CD4-positive, alpha-beta T cell treated with Interferon gamma for 1 hour (primary cell): ENCODE measurements around the gene TUBG2.
A peak's percentile ranks its signal among the peaks of the same experiment; 100 is the strongest.

ENCODE experiments used
- DNase-seq: peaks from one replicate; pipeline ENCODE4 v3.0.0-alpha.2; 2020

TUBG2 gene

DNA sequence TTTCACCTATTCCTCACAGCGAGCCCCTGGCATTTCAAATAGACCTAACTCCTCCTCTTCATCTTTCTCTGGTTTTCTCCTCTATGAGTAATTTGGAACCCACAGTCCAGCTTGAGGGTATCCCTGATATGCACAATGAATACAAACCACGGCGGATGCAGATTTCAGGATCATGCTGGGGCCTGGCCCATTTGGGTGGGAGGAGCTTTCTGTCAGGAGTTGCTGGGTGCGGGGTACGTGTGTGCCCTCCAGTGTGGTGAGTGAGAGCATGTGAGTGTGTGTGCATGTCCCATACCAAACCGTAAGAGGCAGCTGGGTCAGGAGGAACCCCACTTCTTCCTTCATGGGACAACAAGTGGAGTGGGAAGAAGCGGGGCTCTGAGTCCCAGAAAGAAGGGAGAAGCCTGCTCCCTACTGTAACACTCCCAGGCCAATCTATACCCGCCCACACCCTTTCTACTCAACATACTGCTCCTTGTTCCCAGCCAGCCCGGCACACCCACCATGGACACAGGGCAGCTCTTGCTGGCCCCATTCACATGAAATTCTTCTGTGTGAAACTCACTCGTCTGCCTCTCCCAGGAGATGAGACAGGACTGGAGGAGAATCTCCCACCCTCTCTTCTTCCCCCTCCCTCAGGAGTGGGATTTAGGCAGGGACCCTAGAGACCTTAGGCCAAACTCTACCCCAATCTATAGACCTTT is 41.7 kb downstream of the TUBG2 start:
- DNase-seq = no peak

DNA sequence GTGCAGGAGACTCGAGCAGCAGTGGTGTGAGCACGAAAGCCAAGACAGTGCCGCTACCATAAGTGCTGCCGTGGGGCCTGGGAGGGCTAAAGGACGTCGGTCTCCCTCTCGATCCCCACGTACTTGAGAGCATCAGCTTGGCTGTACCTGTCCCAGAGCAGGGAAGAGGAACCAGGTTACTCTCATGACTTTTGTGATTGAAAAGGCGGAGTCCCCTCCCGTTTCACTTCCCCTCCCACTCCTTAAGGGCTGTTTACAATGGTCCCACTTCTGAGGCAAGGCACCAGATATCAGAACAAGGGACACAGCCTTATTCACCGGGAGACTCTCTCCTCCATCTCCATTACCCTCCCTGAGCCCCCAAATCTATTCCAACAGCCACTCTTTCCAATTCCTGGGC is 43.4 kb downstream of the TUBG2 start:
- no peak for DNase-seq

DNA sequence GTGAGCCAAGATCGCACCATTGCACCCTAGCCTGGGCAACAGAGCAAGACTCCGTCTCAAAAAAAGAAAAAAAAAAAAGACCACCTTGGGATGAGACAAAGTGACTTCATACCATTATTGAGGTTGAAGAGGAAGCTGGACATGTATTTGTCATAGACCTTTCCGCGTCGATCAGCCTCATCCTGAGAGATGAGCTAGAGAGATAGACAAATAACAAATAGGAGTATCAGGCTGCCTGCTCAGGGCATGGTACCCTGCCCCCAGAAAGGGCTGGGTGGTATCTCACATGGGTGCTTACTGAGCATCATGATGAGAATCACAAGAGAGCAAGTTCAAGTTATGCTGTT is 45.4 kb downstream of the TUBG2 start:
- DNase-seq = no peak

DNA sequence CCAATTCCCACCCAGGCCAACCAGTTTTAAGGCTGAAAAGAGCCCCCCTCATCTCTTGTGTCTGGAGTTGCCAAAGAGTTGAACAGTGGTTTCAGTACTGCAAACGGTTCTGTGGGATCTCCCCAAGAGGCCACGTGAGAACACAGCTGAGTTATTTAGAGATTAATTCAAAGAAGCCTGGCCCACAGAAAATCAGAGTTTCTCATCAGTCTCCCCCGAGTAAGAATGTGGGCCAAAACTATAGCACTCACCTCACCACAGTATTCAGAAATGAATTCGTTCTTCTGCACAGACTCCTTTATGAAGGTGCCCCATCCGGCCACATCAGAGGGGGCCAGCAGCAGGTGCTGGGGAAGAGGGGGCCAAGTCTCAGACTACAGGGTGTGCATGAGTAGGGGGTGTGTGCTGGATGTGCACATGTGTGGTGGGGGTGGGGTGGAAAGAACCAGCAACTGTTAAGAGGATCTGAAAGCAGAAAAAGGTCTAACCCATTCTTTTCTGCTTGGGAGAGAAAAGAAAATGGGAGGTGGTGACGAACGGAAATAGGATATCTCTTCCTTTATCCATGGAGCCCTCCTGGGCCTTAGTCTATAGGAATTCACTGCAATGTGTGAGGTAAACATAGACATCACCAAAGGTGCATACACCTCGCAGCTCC is 45.9 kb downstream of the TUBG2 start:
- no peak for DNase-seq

DNA sequence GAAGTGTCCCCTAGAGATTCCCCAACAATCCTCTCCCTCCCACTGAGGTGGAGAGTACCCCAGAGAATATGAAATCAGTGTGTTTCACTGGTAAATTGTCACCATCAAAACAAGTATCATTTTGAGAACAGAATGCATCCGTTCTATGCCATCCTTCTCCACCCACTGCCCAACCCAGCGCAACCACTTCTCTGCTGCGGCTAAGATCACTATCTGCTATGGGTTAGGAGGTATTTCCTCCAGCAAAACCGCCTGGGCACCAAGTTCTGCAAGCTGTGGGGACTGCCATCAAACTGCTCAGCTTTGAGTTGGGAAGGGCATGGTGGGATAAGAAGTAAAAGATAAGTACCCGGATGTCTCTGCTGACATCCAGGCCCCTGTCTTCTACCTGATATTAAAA is 47.6 kb downstream of the TUBG2 start:
- peak; percentile 31 for DNase-seq

DNA sequence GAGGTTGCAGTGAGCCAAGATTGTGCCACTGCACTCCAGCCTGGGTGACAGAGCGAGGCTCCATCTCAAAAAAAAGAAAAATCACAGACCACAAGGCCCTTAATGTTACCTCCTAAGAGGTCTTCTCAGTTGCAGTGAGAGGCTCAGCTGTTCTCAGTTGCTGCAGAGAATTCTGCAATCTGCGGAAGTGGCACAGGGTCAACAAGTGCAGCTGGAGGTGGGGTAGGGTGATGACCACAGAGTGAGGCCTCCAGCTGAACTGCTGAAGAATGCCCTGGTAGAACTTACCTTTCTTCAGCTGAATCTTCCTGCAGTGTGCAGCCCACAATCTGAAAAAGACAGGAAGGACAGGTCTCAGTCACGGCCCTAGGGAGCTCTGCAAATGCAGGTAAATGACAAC is 49.5 kb downstream of the TUBG2 start:
- DNase-seq = no peak

DNA sequence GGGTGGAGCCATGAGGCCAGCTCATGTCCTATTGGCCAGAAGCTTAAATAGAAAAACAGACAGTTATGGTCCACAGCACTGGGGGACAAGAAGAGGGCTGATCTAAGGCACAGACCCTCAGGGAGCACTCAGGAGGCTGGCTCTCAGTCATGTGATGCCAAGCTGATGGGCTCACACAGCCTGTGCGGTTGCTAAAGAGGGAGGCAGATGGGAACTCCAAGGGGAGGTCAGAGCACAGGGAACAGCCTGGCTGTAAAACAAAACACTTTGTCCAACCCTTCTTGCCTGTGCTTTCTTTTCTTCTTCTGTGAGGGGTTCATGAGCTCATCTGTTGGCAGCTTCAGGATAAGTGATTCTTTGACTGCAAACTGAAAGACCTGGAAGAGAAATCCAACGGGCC is 50.5 kb downstream of the TUBG2 start:
- DNase-seq = no peak
